Measurements from ENCODE around the gene AOC3. TPM values are rescaled to one million over a fixed set of nuclear protein-coding genes. Genes with fewer than 3 reads are reported as not detected.

The AOC3 gene
- total and polyA plus RNA-seq, 2 of the 13 experiments (the other 11 are each of a cell fraction or from before 2014, with no cell fraction given), result 8.7 to 51.7 TPM

GRCh38 chr17:42866631-42867575 is 15.9 kb downstream of the AOC3 start (continued):
- peak in 1 of 2 experiments; percentile 91; a peak in 2 of 4 replicates for TF ChIP-seq EP300 (IDR thresholded peaks at IDR 0.05; ENCODE audit: low read depth in 2 of 2, low read length in 2 of 2)
- TF ChIP-seq EP300 (CRISPR knock-in tag; IDR thresholded peaks at IDR 0.05; ENCODE audit: borderline replicate concordance), result no peak
- peak; percentile 93 for TF ChIP-seq HMG20B (CRISPR knock-in tag; conservative IDR thresholded peaks at IDR 0.05)
- TF ChIP-seq CBX5 (CRISPR knock-in tag; IDR thresholded peaks at IDR 0.05; ENCODE audit: borderline replicate concordance), result no peak
- TF ChIP-seq TBX2 (CRISPR knock-in tag; IDR thresholded peaks at IDR 0.05; ENCODE audit: borderline replicate concordance), result peak; percentile 95
- TF ChIP-seq ZNF576 (CRISPR knock-in tag; IDR thresholded peaks at IDR 0.05), result no peak
- TF ChIP-seq MLX (CRISPR knock-in tag; IDR thresholded peaks at IDR 0.05), result peak; percentile 81; the same call in 1 of the 2 replicates
- TF ChIP-seq NONO (IDR thresholded peaks at IDR 0.05), result no peak
- TF ChIP-seq NONO (CRISPR knock-in tag; conservative IDR thresholded peaks at IDR 0.05), result peak; percentile 53; the same call in 1 of the 2 replicates
- TF ChIP-seq NR2C2 (CRISPR knock-in tag; IDR thresholded peaks at IDR 0.05; ENCODE audit: borderline replicate concordance), result peak; percentile 79
- TF ChIP-seq ZNF256 (CRISPR knock-in tag; conservative IDR thresholded peaks at IDR 0.05), result no peak
- peak; percentile 37; the same call in 1 of the 2 replicates for TF ChIP-seq ZNF574 (CRISPR knock-in tag; IDR thresholded peaks at IDR 0.05)
- TF ChIP-seq DR1 (CRISPR knock-in tag; IDR thresholded peaks at IDR 0.05), result no peak
- TF ChIP-seq PHF21A (CRISPR knock-in tag; IDR thresholded peaks at IDR 0.05), result peak; percentile 80
- TF ChIP-seq SMAD3 (CRISPR knock-in tag; IDR thresholded peaks at IDR 0.05), result peak; percentile 12; the same call in 1 of the 2 replicates
- TF ChIP-seq BRF2 (CRISPR knock-in tag; IDR thresholded peaks at IDR 0.05), result peak; percentile 46; the same call in 1 of the 2 replicates
- TF ChIP-seq ZZZ3 (CRISPR knock-in tag; IDR thresholded peaks at IDR 0.05; ENCODE audit: borderline replicate concordance), result peak; percentile 76; the same call in 1 of the 2 replicates
- peak; percentile 18 for TF ChIP-seq SKI (IDR thresholded peaks at IDR 0.05; ENCODE audit: partially characterized antibody)
- TF ChIP-seq LCORL (IDR thresholded peaks at IDR 0.05), result no peak
- TF ChIP-seq LCORL (CRISPR knock-in tag; IDR thresholded peaks at IDR 0.05), result peak; percentile 91
- 0 out of 2 replicates have a peak, but pooled peaks have one; percentile 18 for TF ChIP-seq ZSCAN9 (CRISPR knock-in tag; IDR thresholded peaks at IDR 0.05; ENCODE audit: borderline replicate concordance)

All from HepG2 (cell line).